Ishikawa (cell line): Measurements from ENCODE around the gene PDK4.

ENCODE experiments used
- CEBPB ChIP-seq: IDR thresholded peaks from 2 replicates; pipeline ENCODE4 v1.6.1; 2012
- CREB1 ChIP-seq: IDR thresholded peaks from 2 replicates; pipeline ENCODE4 v1.6.1; 2012; ENCODE audit warnings: low read depth
- EGR1 ChIP-seq: IDR thresholded peaks from 2 replicates; pipeline ENCODE4 v1.6.1; 2012
- EP300 ChIP-seq: IDR thresholded peaks from 2 replicates; pipeline ENCODE4 v1.6.1; 2012; ENCODE audit warnings: borderline replicate concordance
- FOXM1 ChIP-seq: IDR thresholded peaks from 2 replicates; pipeline ENCODE4 v1.6.1; 2012; ENCODE audit warnings: low read depth, borderline replicate concordance
- MAX ChIP-seq: IDR thresholded peaks from 2 replicates; pipeline ENCODE4 v1.6.1; 2012
- NFIC ChIP-seq: IDR thresholded peaks from 2 replicates; pipeline ENCODE4 v1.6.1; 2012
- RAD21 ChIP-seq: IDR thresholded peaks from 2 replicates; pipeline ENCODE4 v1.6.1; 2012; ENCODE audit warnings: low read depth
- REST ChIP-seq: IDR thresholded peaks from 2 replicates; pipeline ENCODE4 v1.6.1; 2012; ENCODE audit warnings: low read depth, mild to moderate bottlenecking
- TAF1 ChIP-seq: IDR thresholded peaks from 2 replicates; pipeline ENCODE4 v1.6.1; 2012; ENCODE audit warnings: low read depth, mild to moderate bottlenecking
- TCF12 ChIP-seq: IDR thresholded peaks from 2 replicates; pipeline ENCODE4 v1.6.1; 2012; ENCODE audit warnings: low read depth
- TEAD4 ChIP-seq: IDR thresholded peaks from 2 replicates; pipeline ENCODE4 v1.6.1; 2012
- USF1 ChIP-seq: IDR thresholded peaks from 2 replicates; pipeline ENCODE4 v1.6.1; 2012
- YY1 ChIP-seq: IDR thresholded peaks from 2 replicates; pipeline ENCODE4 v1.6.1; 2012; ENCODE audit warnings: low read depth
- ZBTB7A ChIP-seq: IDR thresholded peaks from 2 replicates; pipeline ENCODE4 v1.6.1; 2012; ENCODE audit warnings: low read depth

The PDK4 gene

GRCh38 chr7:95592570-95592969 lies 3.7 kb downstream of the PDK4 start:
- TF ChIP-seq TAF1 (no peak), MAX (no peak), USF1 (no peak), RAD21 (no peak), NFIC (no peak), ZBTB7A (no peak), FOXM1 (no peak), TEAD4 (no peak), CREB1 (no peak), EGR1 (no peak), CEBPB (no peak), EP300 (no peak), REST (no peak), YY1 (no peak), TCF12 (no peak)

- TF ChIP-seq RAD21 = no peak
- no peak for TF ChIP-seq TCF12
- no peak for TF ChIP-seq REST
These were observed 5.7 kb downstream of the PDK4 start for GRCh38 chr7:95590387-95591248.

GRCh38 chr7:95589766-95590165 lies 6.5 kb downstream of the PDK4 start:
- TF ChIP-seq TAF1 (no peak), MAX (no peak)

GRCh38 chr7:95589031-95589430 lies 7.3 kb downstream of the PDK4 start:
- TF ChIP-seq REST (no peak), RAD21 (no peak), MAX (no peak), TCF12 (no peak), USF1 (no peak), CREB1 (no peak), CEBPB (no peak), TEAD4 (no peak), ZBTB7A (no peak), EGR1 (no peak), FOXM1 (no peak), NFIC (no peak), EP300 (no peak), YY1 (no peak), TAF1 (no peak)

GRCh38 chr7:95586951-95587301 lies 9.4 kb downstream of the PDK4 start:
- no peak for TF ChIP-seq TEAD4
- no peak for TF ChIP-seq RAD21
- no peak for TF ChIP-seq YY1
- no peak for TF ChIP-seq EP300
- no peak for TF ChIP-seq TAF1
- TF ChIP-seq CEBPB = no peak
- no peak for TF ChIP-seq CREB1
- no peak for TF ChIP-seq REST
- TF ChIP-seq FOXM1 = no peak
- TF ChIP-seq EGR1 = no peak
- TF ChIP-seq NFIC = no peak
- no peak for TF ChIP-seq MAX
- no peak for TF ChIP-seq ZBTB7A
- no peak for TF ChIP-seq USF1
- no peak for TF ChIP-seq TCF12
